DMS53 treated with DMSO at 0.1 percent for 48 hours (cell line): ENCODE data around the gene TOB1.

Source experiments
- DNase-seq: peaks from one replicate; lab custom pipeline; 2025; ENCODE audit not compliant: unreplicated experiment; lab: John Stamatoyannopoulos, UW

The TOB1 gene

GRCh38 chr17:50848711-50849110, 17.4 kb downstream of the TOB1 start:
- DNase-seq = no peak

GRCh38 chr17:50848039-50848438, 18.1 kb downstream of the TOB1 start:
- DNase-seq = no peak

GRCh38 chr17:50847566-50847965, 18.6 kb downstream of the TOB1 start:
- DNase-seq = no peak

GRCh38 chr17:50845240-50846147, 20.7 kb downstream of the TOB1 start:
- no peak for DNase-seq

GRCh38 chr17:50844117-50844700, 21.9 kb downstream of the TOB1 start:
- no peak for DNase-seq

GRCh38 chr17:50843150-50843905, 22.8 kb downstream of the TOB1 start:
- no peak for DNase-seq

GRCh38 chr17:50842506-50843149, 23.5 kb downstream of the TOB1 start:
- DNase-seq = no peak

- DNase-seq = peak; percentile 66
Observed at GRCh38 chr17:50841949-50842354, 24.2 kb downstream of the TOB1 start.

- no peak for DNase-seq
Observed at GRCh38 chr17:50841277-50841948, 24.7 kb downstream of the TOB1 start.

GRCh38 chr17:50840311-50840851, 25.8 kb downstream of the TOB1 start:
- no peak for DNase-seq

- no peak for DNase-seq
Observed at GRCh38 chr17:50839591-50840310, 26.4 kb downstream of the TOB1 start.

GRCh38 chr17:50837980-50838954, 27.9 kb downstream of the TOB1 start:
- no peak for DNase-seq

- no peak for DNase-seq
Observed at GRCh38 chr17:50837286-50837979, 28.7 kb downstream of the TOB1 start.

- no peak for DNase-seq
Observed at GRCh38 chr17:50836826-50837225, 29.3 kb downstream of the TOB1 start.

- peak; percentile 32 for DNase-seq
Observed at GRCh38 chr17:50835301-50836234, 30.6 kb downstream of the TOB1 start, which contains the start of gene WFIKKN2. TSS of gene WFIKKN2 (plus strand) at chr17:50835586. CDS start at chr17:50835938, 352 bp downstream.

- peak; percentile 21 for DNase-seq
Observed at GRCh38 chr17:50834429-50835300, 31.5 kb downstream of the TOB1 start.
